ENCODE data around the gene SND1.

SND1 gene

DNA sequence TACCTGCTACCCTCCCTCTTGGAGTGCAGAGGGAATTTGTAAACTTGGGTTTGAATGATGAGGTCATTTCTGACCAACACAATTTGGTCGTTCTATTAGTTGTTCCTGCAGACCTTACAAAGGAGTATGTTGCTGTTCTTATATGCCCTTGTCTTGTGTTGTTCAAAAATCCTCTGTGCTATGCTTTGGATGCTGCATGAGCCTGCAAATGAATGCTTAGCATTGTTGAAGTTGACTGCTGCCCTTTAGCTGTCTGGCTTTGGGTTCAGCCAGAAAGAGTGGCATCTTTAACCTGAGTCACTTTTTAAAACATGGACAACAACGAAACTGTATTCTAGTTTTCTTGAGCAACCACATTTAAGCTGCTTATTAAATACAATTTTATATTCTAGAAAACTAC is 80.3 kb downstream of the SND1 start:
- FAIRE-seq, result no peak

DNA sequence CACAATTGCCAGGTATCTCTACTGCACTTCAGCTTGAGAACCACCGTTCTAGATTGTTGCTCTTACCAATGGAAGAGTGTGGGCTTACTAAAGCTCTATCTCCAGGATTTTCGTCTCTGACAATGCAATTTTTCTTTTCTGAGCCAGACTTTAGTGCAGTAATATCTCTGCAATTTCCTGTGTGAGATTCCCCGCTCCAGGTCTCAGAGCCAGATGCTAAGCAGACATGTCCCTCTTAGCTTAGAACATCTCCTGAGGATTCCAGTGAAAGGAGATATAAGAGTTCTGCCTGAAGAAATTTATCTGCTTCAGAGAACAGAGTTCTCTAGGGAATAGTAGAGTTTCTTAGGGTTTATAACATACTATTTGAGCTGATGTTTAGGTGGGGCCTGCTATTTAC is 82.0 kb downstream of the SND1 start:
- no peak for FAIRE-seq

DNA sequence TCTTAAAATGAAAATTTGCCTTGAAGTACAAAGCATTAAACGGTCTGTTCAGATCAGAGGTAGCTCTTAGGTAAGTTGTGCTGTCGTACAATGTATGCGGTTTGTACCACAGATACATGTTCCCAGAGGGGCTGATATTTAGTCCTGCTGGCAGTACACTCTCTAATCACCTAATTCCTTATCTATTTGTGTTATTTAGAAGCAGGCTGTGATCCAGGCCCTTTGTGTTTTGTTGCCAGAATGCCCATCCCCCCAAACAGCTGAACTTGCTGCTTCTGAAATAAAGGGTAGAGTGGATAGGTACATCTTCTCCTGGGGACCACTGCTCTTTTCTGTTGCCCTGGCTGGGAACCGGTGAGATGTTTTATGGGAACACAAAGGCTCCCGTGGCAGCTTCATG is 84.5 kb downstream of the SND1 start:
- no peak for FAIRE-seq

DNA sequence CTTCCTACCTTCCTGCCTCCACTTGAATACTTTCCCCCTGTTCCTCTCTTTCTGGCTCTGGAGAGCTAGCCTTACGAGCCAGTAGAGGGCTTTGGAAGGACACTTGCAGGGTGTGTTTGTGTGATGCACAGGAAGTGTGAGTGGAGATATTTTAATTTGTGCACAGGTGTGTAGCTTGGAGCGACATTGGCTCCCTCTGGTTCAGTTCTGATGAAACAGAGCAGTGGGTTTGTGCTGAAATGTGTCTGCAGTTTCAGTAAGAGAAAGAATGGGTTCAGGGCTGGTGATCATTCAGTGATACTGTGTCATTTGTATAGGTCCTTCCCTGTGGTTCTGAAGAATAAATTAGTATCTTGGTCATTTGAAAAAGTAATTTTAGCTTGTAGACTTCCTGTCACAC is 86.9 kb downstream of the SND1 start:
- no peak for FAIRE-seq

DNA sequence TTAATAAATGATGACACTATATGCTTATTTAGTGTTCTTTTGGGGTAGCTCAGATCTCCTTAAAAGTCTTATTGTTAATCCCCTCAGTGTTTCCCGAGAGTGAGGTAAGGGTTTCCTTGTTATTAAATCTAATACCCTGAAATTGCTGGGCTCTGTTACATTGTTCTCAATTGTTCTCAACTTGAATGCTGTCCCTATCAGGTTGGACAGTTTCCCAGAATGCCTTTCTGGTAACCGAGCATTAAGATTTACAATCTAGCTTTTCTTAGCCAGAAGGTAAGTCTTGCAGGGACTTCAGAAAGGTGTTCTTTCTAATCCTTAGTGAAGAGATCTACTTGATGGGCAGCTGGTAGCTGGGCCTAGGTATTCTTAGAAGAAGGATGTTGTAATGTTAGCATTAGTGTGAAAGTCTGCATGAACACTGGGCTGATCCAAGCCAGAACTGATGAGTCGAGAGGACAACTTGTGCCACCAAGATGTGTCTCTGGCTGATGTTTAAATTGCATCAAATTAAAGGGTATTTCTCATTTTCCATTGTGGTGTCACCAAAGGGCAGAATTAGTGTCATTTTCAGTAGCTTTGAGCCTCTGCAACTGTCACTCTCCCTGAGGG is 89.9 kb downstream of the SND1 start:
- FAIRE-seq, result no peak

DNA sequence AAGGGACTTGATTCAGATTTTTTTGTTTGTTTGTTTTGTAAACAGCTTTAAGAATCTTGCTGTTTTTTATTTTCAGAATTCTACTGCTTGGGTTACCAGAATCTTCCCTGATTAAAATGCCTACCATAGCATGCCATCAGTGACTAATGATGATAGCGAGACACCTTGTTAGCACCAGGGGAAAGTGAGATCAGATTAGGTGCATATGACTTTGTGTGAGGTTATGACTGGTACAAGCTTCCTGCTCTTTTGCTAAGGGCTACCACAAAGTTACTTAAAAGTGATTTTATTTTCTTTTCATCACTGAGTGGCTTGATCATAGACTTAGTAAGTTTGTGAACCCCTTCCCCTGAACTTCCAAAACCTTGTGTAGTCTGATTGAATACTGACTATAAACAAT is 93.5 kb downstream of the SND1 start:
- FAIRE-seq, result no peak

DNA sequence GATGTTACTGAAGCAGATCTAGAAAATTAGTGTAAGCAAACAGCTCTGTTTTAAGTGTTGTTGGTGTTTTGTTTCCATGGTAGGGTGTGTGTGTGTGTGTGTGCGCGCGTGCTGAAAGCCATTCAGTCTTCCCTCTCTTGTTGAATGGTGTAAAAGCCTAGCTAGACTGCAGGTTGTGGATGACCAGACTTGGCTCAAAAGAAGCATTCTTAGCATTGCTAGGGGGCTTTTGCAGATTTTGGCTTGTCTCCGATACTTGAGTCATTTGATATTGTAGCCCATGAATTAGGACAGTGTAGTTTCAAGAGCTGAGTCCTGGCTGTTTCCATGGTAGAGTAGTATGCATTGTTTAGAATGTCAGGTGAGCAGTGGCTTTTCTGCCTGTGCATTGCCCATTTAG is 99.1 kb downstream of the SND1 start:
- no peak for FAIRE-seq

DNA sequence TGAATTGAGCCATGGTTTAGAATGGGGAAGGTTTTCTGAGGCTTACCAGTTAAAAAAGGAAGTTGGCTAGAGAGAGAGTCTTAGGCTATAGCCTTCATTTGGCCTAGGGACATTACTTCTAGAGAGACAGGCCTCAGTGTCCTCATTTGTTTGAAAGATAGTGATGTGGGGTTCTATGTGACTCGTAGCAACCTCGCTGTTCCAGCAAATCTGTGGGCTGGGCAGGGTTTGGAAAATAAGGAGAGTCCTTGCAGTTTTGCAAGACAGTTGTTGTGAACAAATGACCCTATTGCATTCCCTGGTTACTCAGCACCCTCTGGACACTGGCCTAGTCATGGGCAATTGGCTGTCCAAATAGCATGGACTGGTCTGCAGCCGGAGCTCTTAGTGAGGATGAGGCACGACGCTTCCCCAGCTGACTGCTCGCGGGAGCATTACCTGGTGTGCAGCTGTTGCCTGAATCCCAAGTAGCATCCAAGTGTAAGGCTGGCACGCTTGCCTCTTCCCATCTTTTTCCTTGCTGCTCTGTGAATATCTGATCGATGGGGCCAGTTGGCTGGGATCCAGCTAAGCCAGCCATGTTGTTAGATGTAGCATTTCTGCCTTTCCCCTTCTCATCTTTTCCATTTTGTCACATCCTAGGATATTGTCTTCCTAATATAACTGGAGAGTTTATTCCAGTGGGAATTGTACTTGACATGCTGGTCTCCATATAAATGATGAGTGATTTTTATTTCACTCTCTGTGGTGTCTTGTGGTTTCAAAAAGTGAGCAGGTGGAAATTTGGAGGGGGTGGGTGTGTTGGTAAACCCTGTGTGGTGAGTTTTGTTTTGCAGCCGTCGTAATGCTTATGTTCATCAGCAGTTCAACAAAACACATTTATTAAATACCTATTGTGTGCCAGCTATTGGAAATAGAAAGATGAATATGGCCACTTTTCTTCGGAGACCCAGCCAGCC is 99.8 kb downstream of the SND1 start:
- no peak for FAIRE-seq

DNA sequence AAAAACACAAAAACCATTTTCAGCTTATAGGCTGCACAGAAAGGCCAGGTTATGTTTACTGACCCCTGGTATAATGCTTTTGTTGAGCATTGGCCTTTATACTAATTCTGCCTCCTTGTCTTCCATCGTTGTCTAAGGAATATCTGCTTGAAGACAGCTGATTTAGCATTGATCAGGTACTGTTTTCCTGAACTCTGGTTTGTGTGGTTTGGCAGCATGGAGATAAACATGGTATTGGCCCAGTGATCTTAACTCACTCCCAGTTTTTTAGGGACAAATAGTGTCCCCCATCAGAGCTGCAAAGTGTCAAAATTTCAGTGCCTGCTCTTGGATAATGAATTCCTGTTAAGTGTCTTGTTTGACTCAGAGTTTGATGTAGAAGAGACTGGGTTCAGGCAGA is 100.8 kb downstream of the SND1 start:
- no peak for FAIRE-seq

DNA sequence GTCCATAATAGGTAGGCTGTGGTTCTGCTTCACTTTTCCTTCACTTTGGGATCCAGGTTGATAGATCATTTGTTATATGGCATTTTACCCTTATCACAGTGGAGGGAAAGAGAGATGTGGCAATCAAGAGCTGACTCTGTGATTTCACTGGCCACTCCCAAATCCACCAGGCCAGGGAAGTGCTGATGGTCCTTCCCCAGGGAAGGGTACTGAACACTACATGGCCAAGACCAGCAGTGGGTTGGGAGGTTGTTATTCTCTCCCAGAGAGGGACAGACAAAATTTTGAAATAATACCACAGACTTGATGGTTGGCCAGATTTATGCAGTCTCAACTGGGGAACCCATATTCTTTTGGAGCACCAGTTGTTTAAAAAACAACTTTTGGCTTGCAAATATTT is 102.5 kb downstream of the SND1 start:
- no peak for FAIRE-seq

DNA sequence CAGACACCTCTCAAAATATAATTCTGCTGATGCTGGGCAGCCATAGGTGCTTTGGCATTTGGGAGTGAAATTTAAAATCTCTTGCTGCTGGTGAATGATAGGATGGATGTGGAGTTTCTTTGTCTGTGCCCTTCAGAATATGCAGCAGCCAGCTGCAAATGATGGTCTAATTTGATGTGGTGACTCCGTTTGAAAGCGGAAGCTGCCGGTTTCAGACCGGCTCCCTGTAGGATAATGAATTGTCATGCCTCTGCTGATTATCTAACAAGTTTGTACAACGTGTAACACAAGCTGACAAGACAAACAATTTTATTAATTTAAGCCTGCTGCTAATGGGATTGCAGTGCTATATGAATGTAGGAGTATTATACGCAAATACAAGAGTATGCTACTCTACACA is 103.5 kb downstream of the SND1 start:
- no peak for FAIRE-seq

DNA sequence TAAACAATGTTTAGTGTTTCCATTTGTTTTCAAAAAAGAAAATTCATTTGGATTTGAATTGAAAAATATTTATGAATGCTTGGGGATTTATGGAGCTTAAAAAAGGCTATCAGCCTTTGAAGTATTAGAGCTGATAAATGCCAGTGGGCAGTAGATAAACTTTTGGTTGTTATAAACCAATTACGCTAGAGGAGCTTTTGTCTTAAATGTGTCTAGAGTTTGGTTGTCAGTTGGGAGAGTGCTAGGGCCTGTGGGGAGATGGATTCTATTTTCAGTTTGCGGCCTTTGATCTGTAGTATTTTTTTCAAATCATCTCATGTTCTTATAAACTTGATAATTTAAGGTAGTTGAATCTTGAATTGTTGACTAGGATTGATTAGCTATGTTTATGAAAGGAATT is 104.0 kb downstream of the SND1 start:
- FAIRE-seq, result no peak

DNA sequence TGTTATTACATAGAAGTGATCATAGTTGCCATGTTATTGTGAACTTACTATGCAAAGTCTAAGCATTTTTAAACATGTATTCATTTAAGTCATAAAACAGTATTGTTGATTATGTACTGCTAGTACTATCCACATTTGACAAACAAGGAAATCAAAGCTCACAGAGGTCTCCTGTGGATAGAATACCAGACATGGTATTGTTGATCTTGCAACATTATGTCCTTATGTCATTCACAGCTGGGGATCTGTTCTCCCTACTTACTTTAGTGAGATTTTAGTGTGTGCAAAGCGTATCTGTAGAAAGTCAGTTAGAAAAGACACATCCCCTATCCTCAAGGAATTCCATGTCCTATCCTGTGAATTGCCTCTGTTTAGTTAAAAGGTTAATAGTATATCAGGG is 106.1 kb downstream of the SND1 start:
- no peak for FAIRE-seq

DNA sequence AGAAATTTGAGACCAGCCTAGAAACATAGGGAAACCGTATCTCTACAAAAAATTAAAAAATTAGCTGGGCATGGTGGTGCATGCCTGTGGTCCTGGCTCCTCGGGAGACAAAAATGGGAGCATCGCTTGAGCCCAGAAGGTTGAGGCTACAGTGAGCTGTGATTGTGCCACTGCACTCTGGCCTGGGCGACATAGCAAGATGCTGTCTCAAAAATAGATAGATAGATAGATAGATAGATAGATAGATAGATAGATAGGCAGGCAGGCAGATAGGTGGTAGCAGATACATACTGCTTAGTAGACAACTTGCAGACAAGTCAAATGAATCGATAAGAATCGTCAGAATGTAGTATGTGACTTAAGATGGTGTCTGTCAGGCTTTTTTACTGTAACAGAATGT is 106.9 kb downstream of the SND1 start:
- no peak for FAIRE-seq

DNA sequence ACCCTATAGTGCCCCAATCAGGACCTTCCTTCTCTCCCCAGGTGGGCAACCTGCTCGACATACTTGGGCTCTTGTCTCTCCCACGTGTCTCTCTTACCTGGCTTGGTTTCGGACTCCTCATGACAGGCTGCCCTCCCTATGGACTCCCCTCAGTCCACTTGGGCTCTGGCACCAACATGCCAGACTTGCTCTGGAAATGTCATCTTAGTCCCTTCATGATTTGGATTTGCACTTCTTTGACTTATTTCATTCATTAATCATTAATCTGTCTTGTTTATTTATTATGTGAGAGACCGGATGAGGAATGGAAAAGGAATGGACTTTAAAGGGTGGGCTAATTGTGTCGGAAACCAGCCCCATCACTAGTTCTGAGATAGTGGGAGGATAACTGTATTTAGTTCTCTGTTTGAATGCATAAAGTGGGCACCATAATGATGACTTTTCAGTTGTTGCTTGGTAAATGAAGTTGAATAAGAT is 108.0 kb downstream of the SND1 start:
- FAIRE-seq, result no peak

DNA sequence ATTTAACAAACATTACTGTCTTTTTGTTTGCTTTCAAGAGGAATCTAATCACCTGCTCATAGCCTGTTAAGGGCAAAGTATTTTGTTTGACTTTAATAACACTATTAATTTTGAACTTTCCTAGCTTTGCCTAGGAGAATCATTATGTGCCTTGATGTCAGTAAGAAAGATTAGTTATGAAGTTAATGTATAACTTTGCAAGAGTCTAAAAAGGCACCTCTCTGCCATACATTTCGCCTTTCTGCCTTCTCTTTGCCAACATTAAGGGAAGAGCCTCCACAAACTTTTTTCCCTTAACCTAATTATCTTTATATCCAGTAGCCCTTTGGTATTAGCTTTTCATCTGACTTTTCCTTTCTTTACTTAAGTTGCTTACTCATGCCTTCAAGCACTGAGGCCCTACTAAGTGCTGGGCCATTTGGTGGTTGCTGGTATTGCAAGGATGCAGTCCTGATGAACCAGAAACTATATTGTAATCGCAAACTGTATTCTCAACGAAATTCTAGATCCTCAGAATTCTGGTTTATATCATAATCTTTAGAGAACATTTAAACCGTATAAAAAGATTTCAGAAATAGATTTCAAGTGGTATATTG is 108.5 kb downstream of the SND1 start:
- peak; percentile 89 for FAIRE-seq

DNA sequence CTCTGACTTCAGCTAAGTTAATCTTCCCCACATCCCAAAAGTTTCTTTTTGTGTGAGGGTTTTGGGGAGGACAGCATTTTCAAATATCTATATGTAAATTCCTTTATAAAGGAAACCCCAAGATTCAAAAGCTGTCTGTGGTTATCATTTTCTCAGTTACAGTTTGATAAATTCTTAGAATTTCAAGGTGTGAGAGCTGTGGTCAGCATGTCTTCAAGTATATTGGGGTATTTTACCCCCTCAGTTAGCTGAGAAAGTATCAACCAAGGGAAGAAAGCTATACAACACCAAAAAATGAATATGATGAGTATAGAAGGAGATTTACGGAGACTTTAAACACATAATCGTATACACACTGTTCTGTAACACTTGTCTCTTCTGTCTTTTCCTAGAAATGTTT is 109.2 kb downstream of the SND1 start:
- FAIRE-seq, result no peak

DNA sequence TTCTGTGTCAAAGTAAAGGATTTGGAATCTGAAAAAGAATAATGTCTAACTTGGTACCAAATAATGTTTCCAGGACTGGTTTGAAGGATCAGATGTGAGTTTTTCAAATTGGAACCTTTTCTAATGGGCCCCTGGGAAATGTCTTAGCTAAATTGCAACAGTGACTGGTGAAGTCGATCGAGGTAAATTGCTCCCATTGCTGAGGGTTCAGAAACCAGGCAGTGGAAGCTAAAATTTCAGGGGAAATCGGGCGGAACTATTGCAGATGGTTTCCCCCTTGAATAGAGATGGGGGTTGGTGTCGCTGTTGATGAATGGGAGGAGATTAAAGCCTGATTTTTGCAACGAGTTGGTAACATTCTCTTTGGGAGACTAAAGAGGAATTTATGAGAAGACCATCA is 112.7 kb downstream of the SND1 start:
- FAIRE-seq, result no peak

DNA sequence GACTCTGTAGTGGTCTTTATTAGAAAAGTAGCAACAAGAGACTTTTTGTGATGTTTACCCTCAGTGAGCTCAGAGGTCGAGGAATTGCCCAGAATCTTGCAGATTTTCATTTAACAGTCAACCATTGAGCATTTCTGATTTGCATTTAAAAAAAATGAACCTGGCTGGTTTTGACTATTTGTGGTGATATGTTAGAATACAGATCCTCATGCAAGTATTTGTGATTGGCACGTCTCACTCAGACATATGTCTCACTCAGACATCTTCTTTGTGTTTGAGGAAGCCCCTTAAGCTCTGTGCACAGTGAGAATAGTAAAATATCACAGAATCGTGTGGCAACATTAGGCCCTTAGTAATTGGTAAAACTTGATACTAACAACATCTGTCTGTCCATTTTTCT is 113.2 kb downstream of the SND1 start:
- FAIRE-seq, result no peak

DNA sequence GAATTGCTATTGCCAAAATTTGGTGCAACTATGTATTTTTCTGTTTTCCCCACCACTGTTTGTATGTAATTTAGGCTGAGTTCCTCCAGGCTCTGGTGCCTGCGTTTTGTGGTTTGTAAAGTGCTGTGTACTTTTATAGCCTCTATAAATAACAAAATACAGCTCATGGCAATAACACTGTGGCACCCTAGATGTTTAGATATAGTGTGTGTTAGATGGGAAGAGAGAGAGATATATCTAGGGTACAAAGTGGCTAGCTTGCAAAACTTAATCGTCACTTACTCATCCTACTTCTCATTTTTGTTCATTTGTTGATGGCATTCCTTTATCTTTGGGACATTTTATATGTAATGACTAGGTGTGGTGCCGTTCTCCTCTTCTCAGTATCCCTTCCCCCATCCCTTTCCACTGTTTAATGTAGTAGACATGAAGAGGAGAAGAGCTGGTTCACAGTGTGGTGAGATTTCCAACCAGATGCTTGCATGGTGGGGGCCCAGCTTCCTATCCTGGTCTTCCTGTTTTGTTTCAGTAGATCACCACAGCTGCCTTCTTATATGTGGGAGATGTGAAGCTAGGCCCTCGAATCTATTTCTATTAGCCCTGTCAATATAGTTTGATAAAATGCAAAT is 115.0 kb downstream of the SND1 start:
- FAIRE-seq, result no peak

DNA sequence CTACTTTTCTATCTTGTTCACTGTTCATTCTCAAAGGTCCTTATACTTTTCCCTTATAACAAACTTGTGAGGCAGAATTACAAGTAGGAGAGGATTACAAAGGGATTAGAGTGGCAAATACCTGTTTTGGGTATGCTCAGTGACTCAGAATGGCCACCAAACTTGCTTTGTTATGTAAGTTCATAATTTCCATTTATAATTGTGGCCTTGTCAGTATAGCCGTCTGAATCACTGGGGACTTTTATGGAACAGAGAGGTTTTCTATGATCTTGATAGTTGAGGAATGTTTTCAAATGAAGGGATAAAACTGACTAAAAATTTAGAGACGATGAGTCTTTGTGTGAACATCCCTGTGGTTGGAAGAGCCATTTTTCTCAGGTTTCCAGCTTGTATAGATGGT is 116.2 kb downstream of the SND1 start:
- no peak for FAIRE-seq

DNA sequence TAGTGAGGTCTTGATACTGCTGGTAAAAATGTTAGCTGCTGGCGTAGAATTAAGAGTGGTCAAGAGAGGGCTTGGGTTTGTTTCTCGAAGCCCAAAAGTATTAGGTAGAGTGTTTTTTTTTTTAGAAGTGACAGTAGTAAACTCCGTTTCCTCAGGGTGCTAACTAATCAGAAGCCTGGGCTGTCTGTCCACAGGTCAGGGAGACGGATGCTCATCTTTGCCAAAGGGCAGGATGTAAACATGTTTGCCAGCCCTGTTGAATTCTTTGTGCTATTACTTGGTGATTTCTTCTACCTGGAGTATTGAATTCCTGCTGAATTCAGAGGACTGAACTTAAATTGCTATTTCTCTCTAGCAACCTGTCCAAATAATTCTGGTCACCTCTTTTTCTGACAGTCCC is 117.1 kb downstream of the SND1 start:
- FAIRE-seq, result no peak

DNA sequence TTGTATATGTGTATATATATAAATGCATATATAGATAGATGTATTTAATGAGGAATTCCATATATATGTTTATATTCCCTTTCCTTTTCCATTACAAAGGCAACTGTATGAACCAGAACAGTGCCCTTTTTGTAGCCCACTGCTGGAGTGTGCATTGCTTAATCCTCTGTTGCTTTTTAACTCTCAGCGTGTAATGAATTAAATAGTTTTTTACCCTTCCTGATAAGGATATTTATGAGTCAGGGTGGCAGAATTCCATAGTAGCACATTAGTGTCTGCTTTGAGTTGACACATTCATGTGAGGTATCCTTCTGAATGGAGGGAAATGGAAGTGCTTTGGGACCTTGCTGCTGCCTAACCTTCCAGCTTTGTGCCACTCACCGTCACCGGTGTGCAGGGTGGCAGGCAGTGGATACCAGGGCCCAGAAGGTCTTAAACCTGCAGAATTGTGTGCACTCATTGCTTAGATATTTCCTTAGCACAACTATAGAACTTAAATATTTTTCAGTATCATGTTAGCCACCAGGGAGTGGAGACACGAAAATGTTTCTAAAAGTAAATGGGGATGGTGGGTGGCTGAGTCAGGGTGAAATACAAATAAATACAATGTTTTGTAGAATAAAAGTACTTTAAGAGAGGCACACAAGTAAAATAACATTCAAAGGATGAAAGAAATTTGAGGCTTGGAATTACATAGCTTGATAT is 117.9 kb downstream of the SND1 start:
- FAIRE-seq, result no peak
